K562 (cell line): ENCODE data around the gene PDGFC. TPM values are rescaled to one million over a fixed set of nuclear protein-coding genes. Genes with fewer than 3 reads are reported as not detected.

Experiments
- ATAC-seq: fragments of 200-7000 bp; cut with Tn5 transposase; 3 replicates; pipeline ENCODE4 v1.9.1; 2020; ENCODE audit warnings: moderate library complexity
- BruUV-seq: library from RNA; stranded (reverse); fragments of 400-500 nt; replicated peaks from 2 replicates; lab custom pipeline; 2021; lab: Mats Ljungman, UMichigan
- CTCF ChIA-PET: fragments of 300-600 bp; formaldehyde crosslinking; extraction: SDS; loops from one replicate; lab custom pipeline; 2021; ENCODE audit warnings: low intra/inter-chr PET ratio; lab: Yijun Ruan, JAX
- POLR2A ChIA-PET: fragments of 300-600, 350-650 bp; sonication (Branson Sonifier 250); formaldehyde crosslinking; extraction: SDS; loops from one replicate; lab custom pipeline; 2021; ENCODE audit warnings: antibody characterized with exemption, inconsistent platforms; lab: Yijun Ruan, JAX
- DNase-seq, 4 experiments: peaks; one replicate each; pipeline versions ENCODE4 v3.0.0 to v3.0.0-alpha.2; 2011 to 2018; ENCODE audit warnings: low spot score in 3 of 4, mixed read lengths in 3 of 4; ENCODE audit errors: extremely low read depth in 1 of 4
- FAIRE-seq: peaks from 2 replicates; lab custom pipeline; 2011; peaks lifted over from hg19 to GRCh38; lab: Jason Lieb, UNC
- H2AFZ ChIP-seq: 2 replicates; pipeline ENCODE4 v1.6.0; 2011; ENCODE audit warnings: low read depth, low read length, control low read depth, inconsistent platforms
- H3K27ac ChIP-seq: fragments of 200-600 bp; 3 replicates; pipeline ENCODE4 v1.8.0; 2011; ENCODE audit warnings: low read depth, mild to moderate bottlenecking, control low read depth, inconsistent platforms, low read length, moderate library complexity, mixed read lengths; ENCODE audit errors: extremely low read depth
- H3K27me3 ChIP-seq, 2 experiments: fragments of 300-600 bp in 1 of 2; 2 replicates in 1 of 2; 3 replicates in 1 of 2; pipeline versions ENCODE4 v1.6.0 to v1.8.0; 2011; ENCODE audit warnings: inconsistent platforms in 2 of 2, low read length in 2 of 2, mild to moderate bottlenecking in 1 of 2, mixed read lengths in 1 of 2, moderate library complexity in 1 of 2; ENCODE audit not compliant: control insufficient read depth in 2 of 2, insufficient read depth in 2 of 2
- H3K36me3 ChIP-seq: fragments of 300-600 bp; 3 replicates; pipeline ENCODE4 v1.8.0; 2011; ENCODE audit warnings: mild to moderate bottlenecking, low read length, inconsistent platforms; ENCODE audit not compliant: control insufficient read depth, insufficient read depth
- H3K4me1 ChIP-seq, 2 experiments: fragments of 200-600 bp in 1 of 2; replicated peaks in 1 of 2; 2 replicates in 1 of 2; 3 replicates in 1 of 2; pipeline versions ENCODE4 v1.5.1 to v1.8.0; 2011; ENCODE audit warnings: inconsistent platforms in 2 of 2, low read length in 2 of 2, mild to moderate bottlenecking in 1 of 2, mixed read lengths in 1 of 2, moderate library complexity in 1 of 2; ENCODE audit not compliant: control insufficient read depth in 2 of 2, insufficient read depth in 2 of 2
- H3K4me2 ChIP-seq: 2 replicates; pipeline ENCODE4 v1.6.1; 2011; ENCODE audit warnings: low read length, control low read depth, inconsistent platforms, mixed read lengths; ENCODE audit not compliant: insufficient read depth
- H3K4me3 ChIP-seq: fragments of 200-600 bp; sonication (generic), shearing (Covaris generic); 2 replicates; pipeline ENCODE4 v1.5.1; 2016; ENCODE audit warnings: control low read depth, inconsistent platforms
- H3K79me2 ChIP-seq: fragments of 200-600 bp; 3 replicates; pipeline ENCODE4 v1.8.0; 2011; ENCODE audit warnings: low read length, inconsistent platforms; ENCODE audit not compliant: control insufficient read depth, insufficient read depth
- H3K9ac ChIP-seq, 2 experiments: 2 replicates each; pipeline versions ENCODE4 v1.6.0 to v1.6.1; 2011; ENCODE audit warnings: low read depth in 2 of 2, low read length in 2 of 2, control low read depth in 1 of 2, inconsistent platforms in 1 of 2, mild to moderate bottlenecking in 1 of 2, mixed read lengths in 1 of 2; ENCODE audit not compliant: insufficient read depth in 1 of 2
- H3K9me1 ChIP-seq: one replicate; pipeline ENCODE4 v1.6.0; 2011; ENCODE audit warnings: inconsistent platforms, mild to moderate bottlenecking, low read length, moderate library complexity; ENCODE audit not compliant: control insufficient read depth, insufficient read depth
- H3K9me3 ChIP-seq: replicated peaks from 2 replicates; pipeline ENCODE4 v1.5.1; 2011; ENCODE audit warnings: low read depth, low read length, inconsistent platforms; ENCODE audit not compliant: control insufficient read depth, insufficient read depth
- H4K20me1 ChIP-seq: replicated peaks from 2 replicates; pipeline ENCODE4 v1.6.1; 2011; ENCODE audit warnings: low read length, inconsistent platforms, mixed read lengths; ENCODE audit not compliant: control insufficient read depth, insufficient read depth
- ARID3B ChIP-seq: fragments of 250-450 bp; sonication (Bioruptor Pico); IDR thresholded peaks from 2 replicates; pipeline ENCODE4 v1.4.0; 2020; ENCODE audit warnings: borderline replicate concordance
- CBX2 ChIP-seq: fragments of 200-600 bp; sonication (generic); IDR thresholded peaks from one replicate; pipeline ENCODE4 v1.6.1; 2012; ENCODE audit warnings: mild to moderate bottlenecking, low read length, inconsistent platforms; ENCODE audit not compliant: insufficient read depth, poor library complexity, severe bottlenecking
- FOXP1 ChIP-seq: sonication (generic); formaldehyde crosslinking; IDR thresholded peaks from 2 replicates; pipeline ENCODE4 v1.8.0; 2022; ENCODE audit warnings: mild to moderate bottlenecking, missing genetic modification reagents
- GABPB1 ChIP-seq: sonication (generic); formaldehyde crosslinking; IDR thresholded peaks from 2 replicates; pipeline ENCODE4 v1.8.0; 2022; ENCODE audit warnings: mild to moderate bottlenecking, missing genetic modification reagents
- HNRNPUL1 ChIP-seq: fragments of 200-400 bp; formaldehyde crosslinking; IDR thresholded peaks from 2 replicates; pipeline ENCODE4 v1.6.1; 2017; ENCODE audit warnings: low read length
- MED1 ChIP-seq: sonication (generic); formaldehyde crosslinking; IDR thresholded peaks from 2 replicates; pipeline ENCODE4 v1.8.1; 2023; ENCODE audit warnings: missing genetic modification reagents, borderline replicate concordance
- MIER1 ChIP-seq: fragments of 450-650 bp; IDR thresholded peaks from 2 replicates; pipeline ENCODE4 v1.6.1; 2016; ENCODE audit warnings: antibody characterized with exemption, mild to moderate bottlenecking, low read depth
- YY1 ChIP-seq, 3 experiments: IDR thresholded peaks; 2 replicates each; pipeline ENCODE4 v1.6.1; 2011; ENCODE audit warnings: low read length in 2 of 3, mild to moderate bottlenecking in 2 of 3, moderate library complexity in 2 of 3, borderline replicate concordance in 1 of 3, control low read depth in 1 of 3, low read depth in 1 of 3; ENCODE audit not compliant: insufficient read depth in 3 of 3, insufficient replicate concordance in 2 of 3, control insufficient read depth in 1 of 3, insufficient read length in 1 of 3; ENCODE audit errors: extremely low read depth in 1 of 3
- ZBTB7A ChIP-seq: IDR thresholded peaks from 2 replicates; pipeline ENCODE4 v1.6.1; 2011; ENCODE audit warnings: low read depth, mild to moderate bottlenecking, low read length, moderate library complexity, borderline replicate concordance; ENCODE audit not compliant: control insufficient read depth
- WGBS: fragments of 100-300 bp; shearing (Covaris generic); methylation state at CpG from one replicate; pipeline ENCODE4 v1.1.6; 2016; ENCODE audit warnings: low coverage, mixed read lengths; ENCODE audit not compliant: insufficient coverage; ENCODE audit errors: missing lambda C conversion rate; 5-methylcytosine and 5-hydroxymethylcytosine counted together
- in situ Hi-C: fragments of 300-500 bp; cut with MboI; formaldehyde crosslinking; loops from 4 replicates; pipeline ENCODE4 v1.15.0; 2018; ENCODE audit warnings: inconsistent platforms, mixed read lengths
- intact Hi-C: fragments of 100-400 bp; cut with micrococcal nuclease; formaldehyde crosslinking; loops from 2 replicates; pipeline ENCODE4 v1.14.2; 2022
- polyA plus RNA-seq, 8 experiments: library from polyadenylated mRNA; depleted of rRNA in 4 of 8; stranded (reverse) in 5 of 8; unstranded in 3 of 8; fragments of >200 nt; fragmentation: Nextera tagmentation in 2 of 8; fragmentation: Illumina TruSeq in 1 of 8; extraction: Ambion mirVana in 2 of 8; extraction: Trizol in 1 of 8; gene quantifications; 2 replicates each; pipeline versions ENCODE4 v1.2.1 to v1.2.3, GENCODE V29; 2011 to 2014; ENCODE audit warnings: inconsistent platforms in 1 of 8, missing spikeins in 1 of 8
- total RNA-seq, 7 experiments: library from RNA; depleted of rRNA in 6 of 7; stranded (reverse); fragments of >200 nt in 6 of 7; fragmentation: Illumina TruSeq in 2 of 7; extraction: Trizol in 2 of 7; gene quantifications; 2 replicates each; pipeline versions ENCODE4 v1.2.1 to v1.2.3, GENCODE V29; 2011 to 2021; ENCODE audit warnings: low replicate concordance in 1 of 7

The PDGFC gene
- total and polyA plus RNA-seq, 9 of the 15 experiments (the other 6 are each of a cell fraction or from before 2014, with no cell fraction given) = not detected

- DNase-seq (no peak), ATAC-seq (no peak), FAIRE-seq (no peak)
- ChIA-PET CTCF (no interaction called here), POLR2A (no interaction called here)
- WGBS = 3% methylated on average over 4 of the region's 4 CpGs
- Histone ChIP-seq H3K4me3 (no peak overlapping the region), H4K20me1 (no peaks in the 10 kb centered on the region), H3K4me1 (no peaks in the 10 kb centered on the region), H3K27me3 (no peaks in the 10 kb centered on the region), H3K9ac (no peak overlapping the region), H3K27ac (no peak overlapping the region), H3K9me3 (no peaks in the 10 kb centered on the region; the same call in 1 of the 2 replicates), H2AFZ (no peak overlapping the region), H3K4me2 (no peak overlapping the region), H3K36me3 (no peaks in the 10 kb centered on the region), H3K9me1 (no peaks in the 10 kb centered on the region), H3K79me2 (no peaks in the 10 kb centered on the region)
- BruUV-seq = no TSS peak
- TF ChIP-seq CBX2 (no peak), MED1 (CRISPR knock-in tag) (no peak), ZBTB7A (no peak), ARID3B (CRISPR knock-in tag) (no peak), MIER1 (no peak), HNRNPUL1 (no peak), GABPB1 (CRISPR knock-in tag) (no peak), YY1 (IDR thresholded peaks at IDR 0.05; ENCODE audit: borderline replicate concordance in 1 of 3, control insufficient read depth in 1 of 3, extremely low read depth in 1 of 3, insufficient read depth in 3 of 3, insufficient read length in 1 of 3, insufficient replicate concordance in 2 of 3, low read depth in 1 of 3, low read length in 2 of 3) (no peak), FOXP1 (CRISPR knock-in tag) (no peak)
- intact Hi-C loops (no loop called here), in situ Hi-C loops (no loop called here)
Observed at GRCh38 chr4:156773648-156774357, 197.8 kb downstream of the PDGFC start.
